HFF-Myc (cell line): ENCODE data around the gene INAFM1.
A peak's percentile ranks its signal among the peaks of the same experiment; 100 is the strongest.
"Not testable (repeated sequence)": the region's sequence is repeated elsewhere in the genome, so short reads cannot be mapped to it uniquely, and the experiment has no call there.

Experiments
- DNase-seq: peaks from one replicate; pipeline ENCODE4 v3.0.0-alpha.2; 2011; ENCODE audit warnings: low read depth; ENCODE audit errors: extremely low read depth
- H3K4me3 ChIP-seq: replicated peaks from 2 replicates; pipeline ENCODE4 v1.5.1; 2011; ENCODE audit warnings: low read depth, mild to moderate bottlenecking, control low read depth, low read length
- TF ChIP-seq, protein P1 (sequence below): IDR thresholded peaks from 2 replicates; pipeline ENCODE4 v1.5.1; 2012; ENCODE audit warnings: mild to moderate bottlenecking, low read depth, low read length, control low read depth; ENCODE audit errors: missing control alignments

The INAFM1 gene

DNA sequence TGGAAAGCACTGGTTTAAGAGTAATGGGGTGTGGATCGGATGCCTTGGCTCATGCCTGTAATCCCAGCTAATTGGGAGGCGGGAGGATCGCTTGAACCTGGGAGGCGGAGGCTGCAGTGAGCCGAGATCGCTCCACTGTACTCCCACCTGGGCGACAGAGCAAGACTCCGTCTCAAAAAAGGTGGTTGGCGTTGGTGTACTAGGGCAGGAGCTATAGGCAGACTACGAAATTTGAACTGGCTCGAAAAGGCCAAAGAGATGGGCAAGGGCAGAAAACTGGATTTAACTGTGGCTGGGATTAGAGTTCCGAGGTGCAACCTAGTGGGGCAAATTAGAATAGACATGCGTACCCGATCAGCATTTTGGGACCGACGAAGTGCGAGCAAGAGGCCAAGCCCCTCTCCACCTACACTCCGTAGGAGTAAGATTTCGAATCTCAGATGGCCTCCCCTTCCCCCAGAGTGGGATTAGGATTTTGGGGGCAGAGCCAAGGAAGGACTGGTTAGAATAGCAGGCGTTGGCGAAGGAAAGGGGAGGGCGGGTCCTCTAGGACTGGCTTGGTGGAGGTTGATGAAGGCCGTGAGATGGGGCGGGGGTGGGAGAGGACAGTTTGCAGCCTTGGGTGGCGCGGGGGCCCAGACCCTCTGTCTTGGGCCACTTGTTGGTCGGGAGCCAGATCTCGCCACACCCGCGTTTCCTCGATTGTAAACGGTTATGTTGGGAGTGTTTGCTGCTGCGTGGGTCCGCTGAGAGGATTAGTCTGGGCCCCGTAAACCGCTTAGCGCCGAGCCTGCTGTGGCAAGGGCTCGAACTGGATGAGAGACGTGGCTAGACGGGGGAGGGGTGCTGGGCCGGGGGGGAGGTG, 2.0 kb upstream of the INAFM1 start:
- no peak for DNase-seq
- TF ChIP-seq, protein P1, sequence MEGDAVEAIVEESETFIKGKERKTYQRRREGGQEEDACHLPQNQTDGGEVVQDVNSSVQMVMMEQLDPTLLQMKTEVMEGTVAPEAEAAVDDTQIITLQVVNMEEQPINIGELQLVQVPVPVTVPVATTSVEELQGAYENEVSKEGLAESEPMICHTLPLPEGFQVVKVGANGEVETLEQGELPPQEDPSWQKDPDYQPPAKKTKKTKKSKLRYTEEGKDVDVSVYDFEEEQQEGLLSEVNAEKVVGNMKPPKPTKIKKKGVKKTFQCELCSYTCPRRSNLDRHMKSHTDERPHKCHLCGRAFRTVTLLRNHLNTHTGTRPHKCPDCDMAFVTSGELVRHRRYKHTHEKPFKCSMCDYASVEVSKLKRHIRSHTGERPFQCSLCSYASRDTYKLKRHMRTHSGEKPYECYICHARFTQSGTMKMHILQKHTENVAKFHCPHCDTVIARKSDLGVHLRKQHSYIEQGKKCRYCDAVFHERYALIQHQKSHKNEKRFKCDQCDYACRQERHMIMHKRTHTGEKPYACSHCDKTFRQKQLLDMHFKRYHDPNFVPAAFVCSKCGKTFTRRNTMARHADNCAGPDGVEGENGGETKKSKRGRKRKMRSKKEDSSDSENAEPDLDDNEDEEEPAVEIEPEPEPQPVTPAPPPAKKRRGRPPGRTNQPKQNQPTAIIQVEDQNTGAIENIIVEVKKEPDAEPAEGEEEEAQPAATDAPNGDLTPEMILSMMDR: no peak
- peak overlapping the region; percentile 45 for H3K4me3 ChIP-seq

DNA sequence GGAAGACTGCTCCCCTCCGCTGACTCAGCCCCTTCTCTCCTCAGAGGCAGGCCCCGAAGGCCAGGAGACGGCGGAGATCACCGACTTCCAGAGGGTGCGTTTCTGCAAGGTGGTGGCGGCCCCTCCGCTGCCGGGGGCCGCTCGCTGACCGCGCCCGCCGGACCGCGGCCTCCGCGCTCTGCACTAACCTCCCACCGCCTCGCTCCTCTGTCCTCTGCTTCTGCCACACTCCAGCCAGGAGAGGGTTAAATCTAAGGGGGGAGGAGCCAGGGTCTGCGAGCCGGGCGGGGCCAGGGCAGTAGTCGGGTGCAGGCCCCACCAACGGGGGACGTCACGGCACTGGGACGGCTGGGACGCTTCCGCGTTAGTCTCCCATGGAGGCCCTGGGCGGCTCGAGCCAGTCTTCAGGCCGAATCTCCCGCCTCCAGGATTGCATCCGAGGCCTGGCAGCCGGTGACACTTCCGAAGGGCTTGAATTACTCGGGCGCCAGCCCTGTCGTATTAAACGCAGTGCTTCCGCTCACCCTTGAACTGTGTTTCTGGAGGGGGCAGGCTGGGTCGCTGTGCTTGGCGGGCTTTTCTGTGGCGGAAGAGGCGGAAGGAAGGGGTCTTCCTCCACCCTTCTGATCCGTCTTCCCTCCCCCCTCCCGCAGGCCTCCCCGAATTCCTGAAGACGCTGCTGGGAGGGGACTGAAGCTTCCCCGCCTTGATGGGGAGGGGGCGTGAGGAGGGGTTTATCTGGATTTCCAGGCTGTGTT, 1.2 kb upstream of the INAFM1 start:
- H3K4me3 ChIP-seq: peak overlapping the region; percentile 45
- peak; percentile 62 for DNase-seq
- TF ChIP-seq, protein P1: no peak

DNA sequence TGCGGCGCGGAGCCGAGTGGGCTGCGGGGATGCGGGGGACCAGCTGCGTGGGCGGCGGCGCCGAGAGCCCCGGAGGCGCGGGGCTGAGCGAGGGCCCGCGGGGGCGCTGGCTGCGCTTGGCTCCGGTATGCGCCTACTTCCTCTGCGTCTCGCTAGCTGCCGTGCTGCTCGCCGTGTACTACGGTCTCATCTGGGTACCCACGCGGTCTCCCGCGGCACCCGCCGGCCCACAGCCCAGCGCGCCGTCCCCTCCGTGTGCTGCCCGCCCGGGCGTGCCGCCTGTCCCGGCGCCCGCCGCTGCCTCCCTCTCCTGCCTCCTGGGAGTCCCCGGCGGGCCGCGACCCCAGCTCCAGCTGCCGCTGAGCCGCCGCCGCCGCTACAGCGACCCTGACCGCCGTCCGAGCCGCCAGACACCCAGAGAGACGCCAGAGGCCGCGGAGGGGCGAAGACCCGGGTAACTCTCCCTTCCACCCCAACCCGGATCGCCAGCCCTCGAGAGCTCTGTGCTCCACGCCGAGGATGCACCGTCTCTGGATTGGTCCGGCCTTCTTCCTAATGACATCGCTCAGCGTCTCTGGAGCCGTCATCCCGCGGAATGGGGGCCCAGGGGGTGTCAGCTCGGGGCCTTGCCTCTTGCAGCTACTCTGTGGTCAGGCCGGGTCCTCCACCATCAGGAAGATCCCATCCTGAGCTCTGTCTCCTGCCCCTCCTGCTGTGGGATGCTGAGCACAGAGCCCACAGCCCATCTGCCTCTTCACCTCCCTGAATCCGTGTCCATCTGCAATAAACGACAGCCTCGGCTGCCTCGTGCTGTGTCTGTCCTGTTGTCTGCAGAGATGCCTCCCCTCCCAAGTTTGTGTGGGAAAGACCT, 441 bp downstream of the INAFM1 start:
- no peak for DNase-seq
- H3K4me3 ChIP-seq: peak overlapping the region; percentile 48
- TF ChIP-seq, protein P1: no peak

DNA sequence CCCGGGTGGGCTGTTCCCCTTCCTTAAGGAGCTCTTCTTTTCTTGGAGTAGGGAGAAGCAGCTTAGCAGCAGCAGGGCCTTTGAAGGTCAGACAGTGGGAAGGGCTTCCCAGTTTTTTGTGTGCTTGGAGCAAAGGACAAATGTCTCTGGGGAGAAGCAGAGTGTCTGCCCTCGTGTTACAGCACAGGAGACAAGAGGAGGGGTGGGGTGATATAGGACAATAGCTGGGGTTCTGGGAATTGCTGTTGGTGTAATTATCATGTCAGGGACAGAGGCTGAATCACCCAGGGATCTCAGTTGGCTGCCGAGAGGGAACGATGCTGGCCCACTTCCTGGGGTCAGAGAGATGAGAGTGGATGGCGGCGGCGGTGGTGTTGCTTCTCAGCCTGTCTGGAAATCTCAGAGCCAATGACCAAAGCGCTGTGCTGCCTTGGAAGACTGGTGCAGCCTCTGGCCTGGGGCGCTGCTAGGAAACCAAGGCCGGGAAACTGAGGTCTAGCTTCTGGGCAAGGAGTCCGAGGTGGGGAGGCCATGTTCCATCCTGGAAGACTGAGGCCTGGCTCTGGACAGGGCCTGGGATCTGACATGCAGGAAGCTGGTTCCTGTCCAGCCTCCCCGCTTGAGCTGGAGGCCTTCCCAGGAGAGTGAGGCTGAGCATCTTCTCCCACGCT, 1.2 kb downstream of the INAFM1 start:
- TF ChIP-seq, protein P1: no peak
- H3K4me3 ChIP-seq: peak overlapping the region; percentile 48
- no peak for DNase-seq

DNA sequence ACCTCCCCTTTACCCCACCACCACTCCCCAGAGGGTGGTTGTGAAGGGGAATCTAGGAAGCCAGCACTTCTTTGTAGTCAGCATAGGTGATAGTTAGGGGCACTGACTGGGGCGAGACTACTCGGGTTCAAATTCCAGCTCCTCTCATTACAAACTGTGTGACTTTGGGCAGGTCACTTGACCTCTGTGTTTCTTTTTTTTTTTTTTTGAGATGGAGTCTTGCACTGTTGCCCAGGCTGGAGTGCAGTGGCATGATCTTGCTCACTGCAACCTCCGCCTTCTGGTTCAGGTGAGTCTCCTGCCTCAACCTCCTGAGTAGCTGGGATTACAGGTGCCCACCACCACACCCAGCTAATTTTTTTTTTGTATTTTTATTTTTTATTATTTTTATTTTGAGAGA, 1.8 kb downstream of the INAFM1 start:
- not testable (repeated sequence) for H3K4me3 ChIP-seq, DNase-seq

DNA sequence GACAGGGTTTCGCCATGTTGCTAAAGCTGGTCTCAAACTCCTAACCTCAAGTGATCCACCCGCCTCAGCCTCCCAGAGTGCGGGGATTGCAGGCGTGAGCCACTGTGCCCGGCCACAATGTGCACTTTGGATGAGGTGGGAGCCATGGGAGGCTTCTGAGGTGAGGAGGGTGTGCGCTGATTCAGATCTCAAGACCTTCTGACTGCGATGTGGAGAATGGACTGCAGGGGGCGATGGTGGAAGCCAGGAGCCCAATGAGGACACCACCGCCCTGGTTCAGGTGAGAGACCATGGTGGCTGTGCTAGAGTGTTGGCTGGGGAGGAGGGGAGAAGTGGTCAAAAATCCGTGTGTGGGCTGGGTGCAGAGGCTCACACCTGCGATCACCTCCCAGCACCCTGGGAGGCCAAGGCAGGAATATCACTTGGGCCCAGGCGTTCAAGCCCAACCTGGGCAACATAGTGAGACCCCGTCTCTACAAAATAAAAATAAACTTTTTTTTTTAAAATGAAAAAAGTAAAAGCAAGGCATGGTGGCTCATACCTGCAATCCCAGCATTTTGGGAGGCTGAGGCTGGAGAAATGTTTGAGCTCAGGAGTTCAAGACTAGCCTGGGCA, 5.6 kb downstream of the INAFM1 start:
- DNase-seq: no peak
- H3K4me3 ChIP-seq: no peak overlapping the region
- TF ChIP-seq, protein P1: peak; percentile 56
